Measurements from ENCODE around the gene FREM2. TPM values are rescaled to one million over a fixed set of nuclear protein-coding genes. Genes with fewer than 3 reads are reported as not detected.

FREM2 gene
- total and polyA plus RNA-seq, 2 of the 4 experiments (the other 2 are of a cell fraction): not detected

DNA sequence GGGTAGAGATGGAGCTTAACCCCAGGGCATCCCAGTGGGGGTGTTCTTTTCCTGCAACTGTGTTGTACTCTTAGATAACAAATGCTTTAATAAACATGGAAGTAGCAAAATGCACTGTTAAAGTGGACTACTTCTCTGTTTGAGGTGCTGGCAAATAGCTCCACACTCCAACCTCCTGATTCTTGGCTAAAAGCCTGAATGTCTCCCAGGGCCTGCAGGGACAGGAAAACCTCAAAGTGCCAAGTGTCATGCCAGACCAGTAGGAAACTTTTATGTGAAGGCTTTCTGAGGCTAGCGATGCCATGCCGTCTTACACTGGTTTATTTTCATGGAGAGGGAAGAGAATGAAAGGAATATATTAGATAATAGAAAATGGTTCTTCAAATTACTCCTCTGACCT is 6.8 kb downstream of the FREM2 start:
- Histone ChIP-seq H2AK5ac (ENCODE audit: low read depth, low read length) (no peak overlapping the region), H2AK9ac (replicated peaks; ENCODE audit: low read depth, low read length, poor library complexity) (no peak overlapping the region), H3K9ac (ENCODE audit: low read depth, low read length) (no peak overlapping the region), H2BK15ac (ENCODE audit: low read depth, low read length) (no peak overlapping the region), H2BK20ac (ENCODE audit: low read depth, low read length) (no peak overlapping the region), H3K14ac (replicated peaks; ENCODE audit: low read depth, low read length) (no peak overlapping the region), H2BK5ac (ENCODE audit: low read depth, low read length, poor library complexity, severe bottlenecking) (no peak overlapping the region), H2BK120ac (ENCODE audit: low read depth, low read length) (no peak overlapping the region), H4K91ac (ENCODE audit: insufficient read depth, low read depth, low read length) (no peak overlapping the region), H3K18ac (ENCODE audit: low read depth, low read length) (no peak overlapping the region), H3K56ac (ENCODE audit: extremely low read depth, insufficient read depth, low read length) (no peak overlapping the region), H3K4me3 (ENCODE audit: insufficient read depth, low read depth, low read length) (no peak overlapping the region), H2AFZ (replicated peaks; ENCODE audit: low read length, poor library complexity) (no peak overlapping the region), H4K20me1 (ENCODE audit: insufficient read depth, low read length) (no peaks in the 10 kb centered on the region), H3K4me1 (ENCODE audit: control insufficient read depth, insufficient read depth, low read length) (no peaks in the 10 kb centered on the region), H4K8ac (ENCODE audit: low read depth in 2 of 2, low read length in 2 of 2) (no peak overlapping the region), H3K9me1 (ENCODE audit: insufficient read depth, low read length) (no peaks in the 10 kb centered on the region), H3K79me1 (ENCODE audit: low read depth in 1 of 2, low read length in 2 of 2) (no peaks in the 10 kb centered on the region), H3K27ac (ENCODE audit: insufficient read depth, low read length) (no peak overlapping the region), H3K36me3 (ENCODE audit: control insufficient read depth, insufficient read depth, low read length) (no peaks in the 10 kb centered on the region), H3K4me2 (ENCODE audit: low read depth, low read length) (no peak overlapping the region), H3K9me3 (ENCODE audit: control insufficient read depth, insufficient read depth, low read length) (no peaks in the 10 kb centered on the region), H4K5ac (ENCODE audit: low read depth, low read length) (no peak overlapping the region), H3K23ac (ENCODE audit: low read depth, low read length) (no peak overlapping the region), H3K27me3 (ENCODE audit: control insufficient read depth, insufficient read depth, low read length) (no peaks in the 10 kb centered on the region), H3K4ac (ENCODE audit: low read depth, low read length) (no peak overlapping the region)
- WGBS, 2 experiments (ENCODE audit: extremely low coverage in 2 of 2, insufficient read length in 1 of 2): 100% methylated on average over 1 of the region's 2 CpGs; no CpG with 5 or more reads in 1 of the 2 experiments
- no peak for DNase-seq
- ChIA-PET CTCF (no interaction called here), POLR2A (ENCODE audit: unreplicated experiment) (no interaction called here)
- in situ Hi-C loops (cut with MboI; ENCODE audit: low sequenced_read_pairs): no loop called here
- TF ChIP-seq MXI1 (IDR thresholded peaks at IDR 0.05; ENCODE audit: borderline replicate concordance, low read depth, low read length) (no peak), CHD1 (IDR thresholded peaks at IDR 0.05; ENCODE audit: low read depth, low read length) (no peak), CEBPB (IDR thresholded peaks at IDR 0.05; ENCODE audit: low read depth, low read length) (no peak), ELK1 (IDR thresholded peaks at IDR 0.05; ENCODE audit: borderline replicate concordance, low read depth, low read length) (no peak), MAFK (IDR thresholded peaks at IDR 0.05; ENCODE audit: low read depth, low read length) (no peak), FOS (IDR thresholded peaks at IDR 0.05; ENCODE audit: low read depth, low read length) (no peak), USF2 (IDR thresholded peaks at IDR 0.05; ENCODE audit: low read depth, low read length) (no peak), MAZ (IDR thresholded peaks at IDR 0.05; ENCODE audit: borderline replicate concordance, low read depth, low read length) (no peak), POLR2A (IDR thresholded peaks at IDR 0.05; ENCODE audit: low read depth, low read length) (no peak), RAD21 (IDR thresholded peaks at IDR 0.05; ENCODE audit: low read length) (no peak), RCOR1 (IDR thresholded peaks at IDR 0.05; ENCODE audit: insufficient replicate concordance, low read length) (no peak), BHLHE40 (IDR thresholded peaks at IDR 0.05; ENCODE audit: low read depth, low read length) (no peak), NFE2L2 (IDR thresholded peaks at IDR 0.05; ENCODE audit: low read depth, low read length) (no peak), RFX5 (IDR thresholded peaks at IDR 0.05; ENCODE audit: low read depth, low read length) (no peak), CTCF (conservative IDR thresholded peaks at IDR 0.05; ENCODE audit: low read depth, low read length) (no peak), SMC3 (IDR thresholded peaks at IDR 0.05; ENCODE audit: low read depth, low read length) (no peak)
- BruUV-seq (replicated peaks): no TSS peak
- intact Hi-C loops (cut with micrococcal nuclease): no loop called here
- dilution Hi-C loops (cut with HindIII; ENCODE audit: low sequenced_read_pairs, unreplicated experiment): no loop called here
- ATAC-seq (ENCODE audit: low read depth): no peak

All from IMR-90 (cell line).